Heart left ventricle (tissue), 16 donors: ENCODE data around the gene GCGR. TPM values are rescaled to one million over a fixed set of nuclear protein-coding genes. Genes with fewer than 3 reads are reported as not detected.

Experiments
- ATAC-seq, 4 donors: fragments of 200-7000 bp; cut with Tn5 transposase; one replicate each; pipeline ENCODE4 v1.9.1; 2020 to 2022; ENCODE audit warnings: moderate library complexity in 4 of 4, mild to moderate bottlenecking in 3 of 4, moderate number of reproducible peaks in 1 of 4
- DNase-seq, 5 donors: peaks; one replicate each; pipeline ENCODE4 v3.0.0-alpha.2; 2020
- H3K27ac ChIP-seq, 12 donors: fragments of 200-600 bp; sonication (generic) in 4 of 12; one replicate each; pipeline versions ENCODE4 v1.5.0 to v1.8.0; 2016 to 2022; ENCODE audit warnings: mild to moderate bottlenecking in 2 of 12
- H3K27me3 ChIP-seq, 9 donors: fragments of 200-600 bp; sonication (generic) in 2 of 9; one replicate each; pipeline versions ENCODE4 v1.5.1 to v1.8.0; 2016 to 2022; ENCODE audit warnings: mild to moderate bottlenecking in 3 of 9
- H3K36me3 ChIP-seq, 9 donors: fragments of 200-600 bp; sonication (generic) in 2 of 9; one replicate each; pipeline versions ENCODE4 v1.5.0 to v1.8.0; 2018 to 2022; ENCODE audit warnings: mild to moderate bottlenecking in 2 of 9
- H3K4me1 ChIP-seq, 12 donors: fragments of 200-600 bp; sonication (generic) in 4 of 12; one replicate each; pipeline versions ENCODE4 v1.5.0 to v1.8.0; 2016 to 2022; ENCODE audit warnings: mild to moderate bottlenecking in 3 of 12
- H3K4me3 ChIP-seq, 12 donors: fragments of 200-600 bp; sonication (generic) in 4 of 12; one replicate each; pipeline versions ENCODE4 v1.5.0 to v1.8.0; 2017 to 2022; ENCODE audit warnings: mild to moderate bottlenecking in 9 of 12, moderate library complexity in 4 of 12
- H3K9me3 ChIP-seq, 12 donors: fragments of 200-600 bp; sonication (generic) in 4 of 12; one replicate each; pipeline versions ENCODE4 v1.5.0 to v1.8.0; 2016 to 2022; ENCODE audit warnings: mild to moderate bottlenecking in 1 of 12
- CTCF ChIP-seq, 12 donors: fragments of 200-600 bp; sonication (generic) in 4 of 12; IDR thresholded peaks; one replicate each; pipeline versions ENCODE4 v1.5.0 to v1.8.0; 2018 to 2022; ENCODE audit warnings: antibody characterized with exemption in 12 of 12, mild to moderate bottlenecking in 5 of 12
- POLR2A ChIP-seq, 2 donors: fragments of 450-650 bp; IDR thresholded peaks; one replicate each; pipeline ENCODE4 v1.6.1; 2017; ENCODE audit warnings: antibody characterized with exemption in 2 of 2, mild to moderate bottlenecking in 2 of 2, moderate library complexity in 2 of 2
- WGBS, 4 donors: extraction: QIAGEN DNeasy Blood & Tissue Kit in 2 of 4; methylation state at CpG; one replicate each; pipeline versions ENCODE4 v1.1.5 to v1.1.7; 2013 to 2018; 5-methylcytosine and 5-hydroxymethylcytosine counted together
- intact Hi-C, 10 donors: fragments of 100-400 bp; cut with DNase I; formaldehyde crosslinking; loops; one replicate each; pipeline versions ENCODE4 v1.11.1 to v1.14.2; 2022
- polyA plus RNA-seq, 2 donors: library from polyadenylated mRNA; stranded (reverse); fragments of 200-250 nt; gene quantifications; one replicate each; pipeline ENCODE4 v1.2.3, GENCODE V29; 2013
- total RNA-seq, 9 donors: library from RNA; depleted of rRNA in 2 of 9; stranded (reverse); fragments of >200 nt in 2 of 9; fragmentation: NEBNext Ultra II Directional in 3 of 9; extraction: Animal tissue kit (Norgen Biotek cat#: 25700) in 3 of 9; gene quantifications; one replicate each; pipeline versions ENCODE4 v1.1.0 to v1.2.4, GENCODE V29; 2016 to 2023
- donor health status: ischemic (EF 13 %, LVEDD 7.1; RV severe dilation, severe dysfunction).
- donor health status: healthy with polysubstance abuse.
- donor health status: DM: no; HTN: yes; CAD: no.
- donor health status: DM: no; HTN: no; CAD: no.
- donor health status: ischemic (EF 25% LVEDD 6.9; RV normal size, moderate dysfunction).
- donor health status: ischemic (EF 25% LVEDD 5.7; RV mildly dilated, moderate dysfunction).
- donor health status: healthy.
- donor health status: DM: yes; HTN: yes; CAD: no.
- donor health status: ischemic (EF 35%, LVEDD 5.7; RV mildly dilated, moderate dysfunction).
- donor health status: nonischemic (EF 11% LVEDD 7.7; RV severe dilation, severe dysfunction).
- donor health status: DM: yes; HTN: yes; CAD: no.
- donor health status: PGD.
- donor health status: ischemic (EF 29% LVEDD 5.4; RV normal size, mild dysfunction).
- donor health status: nonischemic (EF 23%, LVEDD 6.1; RV moderate dilation, normal function).

GCGR gene
- total and polyA plus RNA-seq, 11 donors = not detected

GRCh38 chr17:81849457-81849856 lies 45.5 kb downstream of the GCGR start:
- no peaks in the 10 kb centered on the region for H3K4me1 ChIP-seq
- intact Hi-C loops = loop anchor here in 2 of 10 donors (2.0 to 5.0 kb wide), 2 partner anchors 31 to 48 kb away; no protein-coding TSS in a partner anchor
- peaks cover 0 to 100% (median 97%) of the 10 kb centered on the region in 9 donors for H3K36me3 ChIP-seq
- 94 to 96% (median 95%) methylated on average over 12 of the region's 12 CpGs for WGBS, 4 donors
- H3K27ac ChIP-seq = no peak overlapping the region
- DNase-seq = no peak
- no peaks in the 10 kb centered on the region for H3K9me3 ChIP-seq
- ATAC-seq = no peak
- H3K27me3 ChIP-seq = no peaks in the 10 kb centered on the region
- H3K4me3 ChIP-seq = no peak overlapping the region
- TF ChIP-seq POLR2A (IDR thresholded peaks at IDR 0.05) = no peak
- TF ChIP-seq CTCF (IDR thresholded peaks at IDR 0.05) = no peak

- DNase-seq (no peak), ATAC-seq (no peak)
- WGBS, 4 donors = 94 to 97% (median 94%) methylated on average over 16 of the region's 16 CpGs
- Histone ChIP-seq H3K4me3 (no peak overlapping the region), H3K27ac (no peak overlapping the region), H3K9me3 (no peaks in the 10 kb centered on the region), H3K27me3 (no peaks in the 10 kb centered on the region), H3K4me1 (peaks cover 0 to 15% (median 6%) of the 10 kb centered on the region in 12 donors), H3K36me3 (peaks cover 0 to 100% (median 95%) of the 10 kb centered on the region in 9 donors)
- TF ChIP-seq POLR2A (IDR thresholded peaks at IDR 0.05) (no peak), CTCF (IDR thresholded peaks at IDR 0.05) (no peak)
- intact Hi-C loops = no loop called here
Observed at GRCh38 chr17:81851423-81851822, 47.5 kb downstream of the GCGR start.

GRCh38 chr17:81852237-81852636 lies 48.3 kb downstream of the GCGR start:
- ATAC-seq (no peak), DNase-seq (no peak)
- no peak overlapping the region for H3K4me3 ChIP-seq
- peaks cover 0 to 98% (median 94%) of the 10 kb centered on the region in 9 donors for H3K36me3 ChIP-seq
- 88 to 94% (median 93%) methylated on average over 12 of the region's 12 CpGs for WGBS, 4 donors
- no peak overlapping the region for H3K27ac ChIP-seq
- no peak for TF ChIP-seq POLR2A (IDR thresholded peaks at IDR 0.05)
- TF ChIP-seq CTCF (IDR thresholded peaks at IDR 0.05) = no peak
- H3K9me3 ChIP-seq = no peaks in the 10 kb centered on the region
- H3K27me3 ChIP-seq = no peaks in the 10 kb centered on the region
- intact Hi-C loops = no loop called here
- H3K4me1 ChIP-seq = peaks cover 0 to 15% (median 8%) of the 10 kb centered on the region in 12 donors

GRCh38 chr17:81854974-81855774 lies 51.2 kb downstream of the GCGR start:
- no peak for DNase-seq
- Histone ChIP-seq H3K27me3 (no peaks in the 10 kb centered on the region), H3K4me1 (peaks cover 11 to 40% (median 27%) of the 10 kb centered on the region in 12 donors), H3K9me3 (no peaks in the 10 kb centered on the region), H3K36me3 (peaks cover 0 to 89% (median 81%) of the 10 kb centered on the region in 9 donors), H3K4me3 (no peak overlapping the region), H3K27ac (peak overlapping the region in 3 of 12 donors; percentile 2 to 22 (median 13))
- TF ChIP-seq CTCF (IDR thresholded peaks at IDR 0.05) (no peak), POLR2A (IDR thresholded peaks at IDR 0.05) (no peak)
- ATAC-seq = peak; percentile 17 to 58 (median 27)
- intact Hi-C loops = loop anchor here in 1 of 10 donors (5.0 kb wide), 1 partner anchor 33 kb away; no protein-coding TSS in a partner anchor
- 71 to 72% (median 71%) methylated on average over 26 to 29 of the region's 29 CpGs for WGBS, 4 donors
